ENCODE results near the gene MSI2.

The MSI2 gene

GRCh38 chr17:57604771-57605674, 348.7 kb downstream of the MSI2 start:
- Histone ChIP-seq H4K20me1 (ENCODE audit: insufficient read depth, low read length) (no peaks in the 10 kb centered on the region), H3F3A (ENCODE audit: insufficient read depth, low read length) (peaks cover 3% of the 10 kb centered on the region; the same call in 1 of the 2 replicates), H3K4me2 (ENCODE audit: low read length) (peak overlapping the region; percentile 57), H3K27ac (ENCODE audit: low read depth, low read length, poor library complexity, severe bottlenecking) (peak overlapping the region; percentile 98), H2AFZ (ENCODE audit: low read length) (no peak overlapping the region), H3K4me1 (ENCODE audit: insufficient read depth, low read length, severe bottlenecking) (peaks cover 99% of the 10 kb centered on the region), H3K79me2 (ENCODE audit: insufficient read depth, low read length) (no peaks in the 10 kb centered on the region), H3K27me3 (ENCODE audit: insufficient read depth, low read length) (no peaks in the 10 kb centered on the region), H3K4me3 (ENCODE audit: low read depth, low read length, poor library complexity, severe bottlenecking) (peak overlapping the region; percentile 19), H3K9ac (ENCODE audit: low read length) (peak overlapping the region; percentile 61), H3K9me2 (ENCODE audit: low read depth, low read length) (no peaks in the 10 kb centered on the region), H3K9me3 (ENCODE audit: low read length) (no peaks in the 10 kb centered on the region), H3K36me3 (ENCODE audit: insufficient read depth, low read length) (peaks cover 43% of the 10 kb centered on the region)
- peak; percentile 46; the same call in 1 of the 2 replicates for TF ChIP-seq CTCF (IDR thresholded peaks at IDR 0.05; ENCODE audit: low read length)
- TF ChIP-seq EZH2 (IDR thresholded peaks at IDR 0.05; ENCODE audit: borderline replicate concordance, low read length): no peak

GRCh38 chr17:57605675-57606105, 349.4 kb downstream of the MSI2 start:
- Histone ChIP-seq H3K27me3 (ENCODE audit: insufficient read depth, low read length) (no peaks in the 10 kb centered on the region), H3K9ac (ENCODE audit: low read length) (peak overlapping the region; percentile 48; the same call in 1 of the 2 replicates), H3K4me2 (ENCODE audit: low read length) (peak overlapping the region; percentile 57), H3K36me3 (ENCODE audit: insufficient read depth, low read length) (peaks cover 36% of the 10 kb centered on the region), H3F3A (ENCODE audit: insufficient read depth, low read length) (peaks cover 3% of the 10 kb centered on the region; the same call in 1 of the 2 replicates), H3K4me1 (ENCODE audit: insufficient read depth, low read length, severe bottlenecking) (peaks cover 94% of the 10 kb centered on the region), H3K4me3 (ENCODE audit: low read depth, low read length, poor library complexity, severe bottlenecking) (peak overlapping the region; percentile 19), H3K79me2 (ENCODE audit: insufficient read depth, low read length) (no peaks in the 10 kb centered on the region), H3K27ac (ENCODE audit: low read depth, low read length, poor library complexity, severe bottlenecking) (peak overlapping the region; percentile 98), H2AFZ (ENCODE audit: low read length) (no peak overlapping the region), H4K20me1 (ENCODE audit: insufficient read depth, low read length) (no peaks in the 10 kb centered on the region), H3K9me3 (ENCODE audit: low read length) (no peaks in the 10 kb centered on the region), H3K9me2 (ENCODE audit: low read depth, low read length) (no peaks in the 10 kb centered on the region)
- TF ChIP-seq CTCF (IDR thresholded peaks at IDR 0.05; ENCODE audit: low read length) (no peak), EZH2 (IDR thresholded peaks at IDR 0.05; ENCODE audit: borderline replicate concordance, low read length) (no peak)

GRCh38 chr17:57606111-57606875, 350.0 kb downstream of the MSI2 start:
- Histone ChIP-seq H2AFZ (ENCODE audit: low read length) (no peak overlapping the region), H4K20me1 (ENCODE audit: insufficient read depth, low read length) (no peaks in the 10 kb centered on the region), H3K4me2 (ENCODE audit: low read length) (peak overlapping the region; percentile 57), H3K27ac (ENCODE audit: low read depth, low read length, poor library complexity, severe bottlenecking) (peak overlapping the region; percentile 98), H3K79me2 (ENCODE audit: insufficient read depth, low read length) (no peaks in the 10 kb centered on the region), H3K4me1 (ENCODE audit: insufficient read depth, low read length, severe bottlenecking) (peaks cover 88% of the 10 kb centered on the region), H3K36me3 (ENCODE audit: insufficient read depth, low read length) (peaks cover 30% of the 10 kb centered on the region), H3F3A (ENCODE audit: insufficient read depth, low read length) (peaks cover 3% of the 10 kb centered on the region; the same call in 1 of the 2 replicates), H3K27me3 (ENCODE audit: insufficient read depth, low read length) (no peaks in the 10 kb centered on the region), H3K9me2 (ENCODE audit: low read depth, low read length) (no peaks in the 10 kb centered on the region), H3K9me3 (ENCODE audit: low read length) (no peaks in the 10 kb centered on the region), H3K4me3 (ENCODE audit: low read depth, low read length, poor library complexity, severe bottlenecking) (peak overlapping the region; percentile 19), H3K9ac (ENCODE audit: low read length) (peak overlapping the region; percentile 48; the same call in 1 of the 2 replicates)
- TF ChIP-seq CTCF (IDR thresholded peaks at IDR 0.05; ENCODE audit: low read length) (no peak), EZH2 (IDR thresholded peaks at IDR 0.05; ENCODE audit: borderline replicate concordance, low read length) (no peak)
